SHP77 (cell line): ENCODE data around the gene APOBEC3H.
"Not testable (repeated sequence)": the region's sequence is repeated elsewhere in the genome, so short reads cannot be mapped to it uniquely, and the experiment has no call there.

Experiments used
- DNase-seq, 2 experiments: peaks; one replicate each; lab custom pipeline; 2025; lab: John Stamatoyannopoulos, UW

APOBEC3H gene

DNA sequence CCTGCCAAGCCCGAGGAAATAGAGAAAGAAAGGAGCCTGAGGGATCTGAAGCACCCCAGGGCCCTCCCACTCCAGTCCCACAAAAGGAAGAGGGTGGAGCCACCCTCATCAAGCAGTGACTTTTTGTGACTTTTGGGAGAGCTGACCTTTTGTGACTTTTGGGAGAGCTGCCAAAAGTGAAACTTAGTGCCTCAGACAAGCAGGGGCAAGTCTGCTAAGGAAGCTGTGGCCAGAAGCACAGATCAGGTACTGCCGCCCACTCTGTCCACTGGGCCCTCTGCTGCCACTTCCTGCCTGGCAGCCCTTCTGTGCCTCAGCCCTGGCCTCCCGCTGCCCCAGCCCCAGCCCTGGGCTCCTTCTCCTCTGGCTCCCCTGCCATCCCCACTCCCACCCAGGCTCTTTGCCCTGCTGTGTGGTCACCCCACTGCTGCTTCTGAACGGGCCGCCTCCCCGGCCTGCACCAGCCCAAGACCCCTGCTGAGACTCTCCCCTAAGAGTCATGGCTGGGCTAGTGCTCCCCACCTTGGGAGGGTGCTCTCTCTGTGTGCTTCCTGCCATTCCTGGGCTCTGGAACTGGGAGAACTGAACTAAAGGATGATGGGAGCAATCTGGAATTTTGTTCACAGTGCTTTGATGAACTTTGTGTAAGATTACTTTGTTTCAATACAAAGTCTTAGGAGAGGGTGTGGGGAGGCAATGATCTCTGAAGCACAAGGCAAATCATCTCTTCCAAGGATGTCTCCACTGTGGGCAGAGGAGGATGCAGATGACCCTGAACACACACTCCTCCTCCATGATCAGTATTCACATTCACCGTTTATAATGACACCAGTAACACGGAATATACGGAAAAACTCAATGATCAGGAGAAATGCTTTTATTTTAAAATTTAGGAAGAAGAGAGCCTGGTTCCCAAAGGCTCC, at the start of gene APOBEC3H:
APOBEC3H (plus strand) TSS at position 147 of the 923 bp plus-strand sequence. CDS start 3,035 bp downstream, outside the sequence.
- DNase-seq = no peak

DNA sequence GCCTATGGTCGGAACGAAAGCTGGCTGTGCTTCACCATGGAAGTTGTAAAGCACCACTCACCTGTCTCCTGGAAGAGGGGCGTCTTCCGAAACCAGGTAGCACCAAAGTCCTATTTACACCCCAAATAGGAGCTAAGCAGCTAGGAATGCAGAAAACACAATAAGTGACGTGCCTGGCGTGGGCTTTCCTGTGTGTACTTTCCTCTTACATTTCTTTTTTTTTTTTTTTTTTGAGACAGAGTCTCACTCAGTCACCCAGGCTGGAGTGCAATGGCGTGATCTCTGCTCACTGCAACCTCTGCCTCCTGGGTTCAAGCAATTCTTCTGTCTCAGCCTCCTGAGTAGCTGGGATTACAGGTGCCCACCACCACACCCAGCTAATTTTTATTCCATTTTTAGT, 47.6 kb upstream of the APOBEC3H start:
- DNase-seq = not testable (repeated sequence)

DNA sequence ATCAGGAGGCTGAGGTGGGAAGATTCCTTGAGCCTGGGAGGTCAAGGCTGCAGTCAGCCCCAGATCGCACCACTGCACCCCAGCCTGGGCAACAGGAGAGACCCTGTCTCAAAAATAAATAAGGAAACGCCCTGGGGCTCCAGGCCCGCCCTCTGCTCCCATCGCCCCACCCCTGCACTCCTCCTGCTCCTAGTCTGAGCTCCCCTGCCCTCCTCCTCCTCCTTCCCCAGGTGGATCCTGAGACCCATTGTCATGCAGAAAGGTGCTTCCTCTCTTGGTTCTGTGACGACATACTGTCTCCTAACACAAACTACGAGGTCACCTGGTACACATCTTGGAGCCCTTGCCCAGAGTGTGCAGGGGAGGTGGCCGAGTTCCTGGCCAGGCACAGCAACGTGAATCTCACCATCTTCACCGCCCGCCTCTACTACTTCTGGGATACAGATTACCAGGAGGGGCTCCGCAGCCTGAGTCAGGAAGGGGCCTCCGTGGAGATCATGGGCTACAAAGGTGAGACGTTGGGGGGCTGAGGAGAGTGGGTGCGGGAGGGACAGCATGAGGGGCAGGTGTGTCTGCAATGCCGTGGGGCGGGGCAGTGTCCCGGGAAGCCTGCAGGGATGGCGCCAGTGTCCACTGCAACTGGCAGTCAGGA, 45.1 kb upstream of the APOBEC3H start:
- not testable (repeated sequence) for DNase-seq

DNA sequence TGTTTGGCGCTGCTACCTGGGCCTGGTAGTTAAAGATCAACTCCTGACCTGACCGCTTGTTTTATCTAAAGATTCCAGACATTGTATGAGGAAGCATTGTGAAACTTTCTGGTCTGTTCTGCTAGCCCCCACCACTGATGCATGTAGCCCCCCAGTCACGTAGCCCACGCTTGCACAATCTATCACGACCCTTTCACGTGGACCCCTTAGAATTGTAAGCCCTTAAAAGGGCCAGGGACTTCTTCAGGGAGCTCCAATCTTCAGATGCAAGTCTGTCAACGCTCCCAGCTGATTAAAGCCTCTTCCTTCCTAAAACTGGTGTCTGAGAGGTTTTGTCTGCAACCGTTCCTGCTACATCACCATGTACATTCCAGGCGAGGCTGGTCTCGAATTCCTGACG, 41.4 kb upstream of the APOBEC3H start:
- DNase-seq = no peak

DNA sequence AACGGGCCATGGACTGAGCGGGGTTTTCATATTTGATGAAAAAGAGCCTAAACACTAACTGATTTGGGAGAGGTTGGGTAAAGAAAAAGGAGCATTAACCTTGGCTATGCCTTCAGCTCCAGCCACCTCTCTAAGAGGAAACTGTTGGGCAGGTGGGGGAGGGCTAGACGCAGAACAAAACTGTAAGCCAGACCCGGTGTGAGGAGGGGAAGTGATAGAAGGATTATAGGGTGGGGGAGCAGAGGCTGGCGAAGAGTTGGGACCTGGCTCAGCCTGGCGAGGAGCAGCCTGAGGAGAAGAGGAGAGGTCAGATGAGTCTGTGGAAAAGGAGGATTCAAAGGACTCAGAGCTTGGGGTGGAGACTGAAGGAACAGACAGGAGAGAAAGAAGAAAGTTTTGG, 35.8 kb upstream of the APOBEC3H start:
- not testable (repeated sequence) for DNase-seq

DNA sequence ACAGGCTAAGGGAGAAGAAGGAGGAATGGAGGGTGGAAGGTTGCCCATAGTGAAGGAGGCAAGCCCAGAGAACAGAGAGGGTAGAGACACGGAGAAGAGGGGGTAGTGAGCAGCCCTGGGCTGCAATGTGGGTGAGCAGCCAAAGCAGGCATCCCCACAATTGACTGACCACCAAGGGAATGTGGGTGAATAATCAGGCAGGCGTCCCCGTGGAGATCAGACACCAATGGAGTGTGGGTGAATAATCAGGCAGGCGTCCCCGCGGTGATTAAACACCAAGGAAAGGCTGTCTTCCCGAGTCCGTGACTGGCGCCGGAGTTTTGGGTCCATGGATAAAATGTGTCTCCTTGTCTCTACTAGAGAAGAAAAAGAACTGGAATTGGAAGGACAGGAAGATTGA, 35.1 kb upstream of the APOBEC3H start:
- not testable (repeated sequence) for DNase-seq

DNA sequence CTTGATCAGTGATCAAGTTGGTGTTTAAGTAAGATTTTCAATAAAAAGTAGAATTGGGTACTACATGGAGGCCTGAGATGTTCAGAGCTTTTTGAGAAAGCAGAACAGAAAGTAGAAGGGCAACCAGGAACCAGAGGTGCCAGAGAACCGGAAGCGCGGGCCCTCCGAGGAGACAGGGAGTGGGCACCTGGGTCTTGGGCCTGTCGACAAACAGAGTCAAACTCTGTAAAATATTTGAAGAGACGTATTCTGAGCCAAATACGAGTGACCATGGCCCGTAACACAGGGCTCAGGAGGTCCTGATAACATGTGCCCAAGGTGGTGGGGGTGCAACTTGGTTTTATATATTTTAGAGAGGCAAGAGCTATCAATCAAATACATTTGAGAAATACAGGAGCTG, 33.1 kb upstream of the APOBEC3H start:
- not testable (repeated sequence) for DNase-seq

DNA sequence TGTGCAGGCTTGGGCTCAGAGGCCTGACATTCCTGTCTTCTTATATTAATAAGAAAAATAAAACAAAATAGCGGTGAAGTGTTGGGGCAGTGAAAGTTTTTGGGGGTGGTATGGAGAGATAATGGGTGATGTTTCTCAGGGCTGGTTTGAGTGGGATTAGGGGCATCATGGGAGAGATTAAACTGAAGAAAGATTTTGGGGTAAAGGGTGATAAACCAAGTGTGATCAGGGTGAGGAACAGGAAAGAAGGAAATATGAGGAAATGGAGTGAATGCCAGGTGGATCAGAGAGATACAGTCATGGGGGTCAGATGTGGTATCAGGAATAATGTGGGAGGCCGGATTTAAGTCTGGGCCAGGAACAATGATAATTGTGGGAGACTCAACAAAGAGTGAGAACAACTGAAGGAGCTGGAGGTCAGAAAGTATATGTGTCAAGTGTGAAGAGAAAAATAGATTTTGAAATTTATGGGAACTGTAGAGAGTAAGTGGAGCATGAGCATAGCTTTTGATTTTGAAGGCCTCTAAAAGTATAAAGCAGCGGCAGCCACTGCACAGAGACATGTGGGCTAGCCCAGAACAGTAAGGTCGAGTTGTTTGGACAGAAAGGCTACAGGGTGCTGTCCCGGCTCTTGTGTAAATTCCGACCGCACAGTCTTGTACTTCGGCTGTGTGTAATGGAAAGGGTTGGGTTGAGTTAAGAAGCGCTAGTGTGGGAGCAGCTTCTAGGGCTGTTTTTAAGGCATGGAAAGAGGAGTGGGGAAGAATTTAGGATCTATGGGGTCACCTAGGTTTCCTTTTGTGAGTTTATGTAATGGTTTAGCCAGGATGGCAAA, 30.4 kb upstream of the APOBEC3H start:
- not testable (repeated sequence) for DNase-seq

DNA sequence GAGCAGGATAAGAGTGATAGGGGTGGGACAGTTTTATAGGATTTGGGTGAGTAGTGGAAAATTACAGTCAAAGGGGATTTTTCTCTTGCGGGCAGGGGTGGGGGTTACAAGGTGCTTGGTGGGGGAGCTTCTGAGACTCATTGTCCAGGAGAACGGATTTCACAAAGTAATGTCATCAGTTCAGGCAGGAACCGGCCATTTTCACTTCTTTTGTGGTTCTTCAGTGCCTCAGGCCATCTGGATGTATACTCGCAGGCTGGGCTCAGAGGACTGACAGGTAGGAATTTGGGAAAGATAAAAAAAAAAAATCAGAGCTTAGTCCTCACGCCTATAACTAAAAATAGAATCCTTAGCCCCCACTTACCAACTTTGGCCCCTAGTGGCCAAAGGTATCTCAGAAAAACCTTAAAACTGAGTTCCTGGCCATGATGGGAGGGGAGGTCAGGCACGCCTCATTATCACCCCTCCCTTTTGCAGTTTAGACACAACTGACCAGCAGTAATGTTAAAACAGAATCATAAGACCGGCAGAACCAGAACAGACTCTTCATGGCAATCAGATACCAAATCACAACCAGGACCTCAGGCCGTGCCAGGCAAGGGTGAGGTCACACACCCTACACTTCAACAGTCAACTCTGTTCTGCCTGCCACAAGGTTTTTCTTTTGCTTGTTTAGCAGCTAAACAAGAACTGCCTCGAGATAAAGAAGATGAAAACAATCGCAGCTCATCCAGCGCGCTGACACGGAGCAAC, 28.8 kb upstream of the APOBEC3H start:
- no peak for DNase-seq

DNA sequence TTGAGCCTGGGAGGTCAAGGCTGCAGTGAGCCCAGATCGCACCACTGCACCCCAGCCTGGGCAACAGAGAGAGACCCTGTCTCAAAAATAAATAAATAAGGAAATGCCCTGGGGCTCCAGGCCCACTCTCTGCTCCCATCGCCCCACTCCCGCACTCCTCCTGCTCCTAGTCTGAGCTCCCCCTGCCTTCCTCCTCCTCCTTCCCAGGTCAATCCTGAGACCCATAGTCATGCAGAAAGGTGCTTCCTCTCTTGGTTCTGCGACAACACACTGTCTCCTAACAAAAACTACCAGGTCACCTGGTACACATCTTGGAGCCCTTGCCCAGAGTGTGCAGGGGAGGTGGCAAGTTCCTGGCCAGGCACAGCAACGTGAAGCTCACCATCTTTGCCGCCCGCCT, 26.9 kb upstream of the APOBEC3H start:
- no peak for DNase-seq

DNA sequence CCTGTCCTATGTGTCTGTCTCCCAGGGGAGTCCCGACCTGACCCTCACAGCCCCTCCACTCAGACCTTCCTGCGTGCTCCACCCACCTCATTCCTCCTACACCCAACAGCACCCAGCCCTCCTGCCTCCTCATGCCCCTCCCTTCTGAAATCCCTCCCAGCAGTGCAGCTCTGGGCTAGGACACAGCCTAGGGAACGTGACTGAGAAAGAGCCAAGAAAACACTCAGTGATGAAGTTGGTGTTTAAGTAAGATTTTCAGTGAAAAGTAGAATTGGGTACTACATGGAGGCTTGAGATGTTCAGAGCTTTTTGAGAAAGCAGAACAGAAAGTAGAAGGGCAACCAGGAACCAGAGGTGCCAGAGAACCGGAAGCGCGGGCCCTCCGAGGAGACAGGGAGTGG, 24.5 kb upstream of the APOBEC3H start:
- not testable (repeated sequence) for DNase-seq

DNA sequence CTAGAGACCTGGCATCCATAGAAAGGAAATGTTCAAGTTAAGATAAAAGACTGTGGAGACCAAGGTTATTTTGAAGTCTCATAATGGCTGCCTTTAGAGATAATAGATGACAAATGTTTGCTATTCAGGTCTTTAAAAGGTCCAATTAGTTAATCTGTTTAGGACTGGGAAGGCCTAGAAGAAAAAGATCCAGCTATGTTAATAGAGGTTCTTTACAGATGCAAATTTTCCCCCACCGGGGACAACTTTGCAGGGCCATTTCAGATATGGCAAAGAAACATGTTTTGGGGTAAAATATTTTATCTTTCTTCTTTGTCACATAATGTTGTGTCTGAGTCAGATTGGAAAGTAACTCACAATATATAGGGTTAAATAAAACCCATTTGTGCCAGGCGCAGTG, 23.1 kb upstream of the APOBEC3H start:
- DNase-seq = no peak

DNA sequence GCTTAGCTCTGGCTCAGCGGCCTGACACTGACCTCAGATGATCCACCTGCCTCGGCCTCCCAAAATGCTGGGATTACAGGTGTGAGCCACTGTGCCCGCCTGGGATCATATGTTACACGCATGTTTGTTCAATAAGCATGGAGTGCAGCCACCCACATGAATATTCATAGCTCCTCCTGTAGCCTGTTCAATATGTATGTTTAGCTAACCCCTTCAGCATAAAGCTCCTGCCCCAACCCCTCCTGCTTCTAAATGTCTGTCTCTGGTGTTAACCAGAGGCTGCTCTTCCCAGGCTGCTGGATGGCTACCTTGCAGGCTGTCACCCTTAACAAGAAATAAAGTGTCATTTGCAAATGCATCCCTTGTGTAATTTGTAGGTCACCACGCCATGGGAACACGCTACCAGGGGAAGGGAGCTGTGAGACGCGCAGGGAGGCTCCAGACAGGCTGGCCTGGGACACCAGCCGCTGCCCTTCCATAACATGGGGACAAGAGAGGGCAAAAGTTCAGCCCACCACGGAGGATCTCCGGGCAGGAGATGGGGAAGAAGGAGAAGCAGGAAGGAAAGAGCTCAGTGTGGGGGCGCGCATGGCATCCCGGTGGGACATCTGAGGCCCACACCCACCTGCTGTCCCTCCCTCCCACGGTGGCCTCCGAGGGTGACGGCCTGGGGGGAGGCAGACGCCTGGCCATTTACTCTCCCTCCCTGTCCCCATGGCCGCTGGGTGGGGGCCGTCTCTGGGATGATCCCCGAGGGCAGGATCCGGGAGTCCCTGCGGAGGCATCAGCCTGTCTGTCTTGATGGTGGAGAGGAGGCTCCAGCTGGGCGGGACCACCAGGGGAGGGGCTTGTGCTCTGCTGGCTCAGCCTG, 20.7 kb upstream of the APOBEC3H start:
- not testable (repeated sequence) for DNase-seq

DNA sequence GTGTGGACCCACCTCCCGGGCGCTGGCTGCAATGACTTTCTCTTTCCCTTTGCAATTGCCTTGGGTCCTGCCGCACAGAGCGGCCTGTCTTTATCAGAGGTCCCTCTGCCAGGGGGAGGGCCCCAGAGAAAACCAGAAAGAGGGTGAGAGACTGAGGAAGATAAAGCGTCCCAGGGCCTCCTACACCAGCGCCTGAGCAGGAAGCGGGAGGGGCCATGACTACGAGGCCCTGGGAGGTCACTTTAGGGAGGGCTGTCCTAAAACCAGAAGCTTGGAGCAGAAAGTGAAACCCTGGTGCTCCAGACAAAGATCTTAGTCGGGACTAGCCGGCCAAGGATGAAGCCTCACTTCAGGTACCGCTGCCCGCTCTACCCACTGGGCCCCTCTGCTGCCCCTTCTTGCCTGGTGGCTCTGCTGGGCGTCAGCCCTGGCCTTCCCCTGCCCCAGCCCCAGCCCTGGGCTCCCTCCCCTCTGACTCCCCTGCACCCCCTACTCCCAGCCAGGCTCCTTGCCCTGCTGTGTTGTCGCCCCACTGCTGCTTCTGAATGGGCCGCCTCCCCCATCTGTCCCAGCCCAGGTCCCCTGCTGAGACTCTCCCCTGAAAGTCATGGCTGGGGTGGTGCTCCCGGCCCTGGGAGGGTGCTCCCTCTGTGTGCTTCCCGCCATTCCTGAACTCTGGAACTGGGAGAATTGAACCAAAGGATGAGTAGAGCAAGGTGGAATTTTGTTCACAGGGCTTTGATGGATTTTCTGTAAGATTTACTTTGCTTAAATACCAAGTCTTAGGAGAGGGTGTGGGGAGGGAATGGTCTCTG, 19.8 kb upstream of the APOBEC3H start, which contains the start of gene APOBEC3G:
APOBEC3G (plus strand) TSS at position 250 of the 815 bp plus-strand sequence; CDS start at position 337, 87 bp downstream.
- not testable (repeated sequence) for DNase-seq

DNA sequence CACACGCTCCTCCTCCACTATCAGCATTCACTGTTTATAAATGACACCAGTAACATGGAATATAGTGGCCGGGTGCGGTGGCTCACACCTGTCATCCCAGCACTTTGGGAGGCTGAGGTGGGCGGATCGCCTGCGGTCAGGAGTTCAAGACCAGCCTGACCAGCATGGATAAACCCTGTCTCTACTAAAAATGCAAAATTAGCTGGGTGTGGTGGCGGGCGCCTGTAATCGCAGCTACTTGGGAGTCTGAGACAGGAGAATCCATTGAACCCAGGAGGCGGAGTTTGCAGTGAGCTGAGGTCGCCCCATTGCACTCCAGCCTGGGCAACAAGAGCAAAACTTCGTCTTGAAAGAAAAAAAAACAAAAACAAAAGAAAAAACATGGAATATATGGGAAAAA, 19.1 kb upstream of the APOBEC3H start:
- DNase-seq = not testable (repeated sequence)

DNA sequence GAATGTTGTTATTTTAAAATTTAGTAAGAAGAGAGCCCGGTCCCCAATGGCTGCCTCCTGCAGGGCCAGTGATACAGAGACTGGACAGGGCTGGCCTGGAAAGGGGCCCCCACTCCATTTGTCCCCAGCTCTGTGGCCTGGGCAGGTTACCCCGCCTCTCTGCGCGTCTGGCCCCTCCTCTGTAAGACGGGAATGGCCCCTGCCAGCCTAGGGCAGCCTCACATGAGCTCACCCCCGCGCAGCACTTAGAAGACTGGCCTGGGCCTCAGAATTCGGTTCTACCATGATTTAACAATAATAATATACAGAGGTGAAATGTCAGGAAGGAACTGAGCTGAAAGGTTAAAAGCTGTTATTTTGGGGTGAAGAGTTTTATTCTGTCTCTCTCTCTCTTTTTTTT, 18.7 kb upstream of the APOBEC3H start:
- DNase-seq = no peak

DNA sequence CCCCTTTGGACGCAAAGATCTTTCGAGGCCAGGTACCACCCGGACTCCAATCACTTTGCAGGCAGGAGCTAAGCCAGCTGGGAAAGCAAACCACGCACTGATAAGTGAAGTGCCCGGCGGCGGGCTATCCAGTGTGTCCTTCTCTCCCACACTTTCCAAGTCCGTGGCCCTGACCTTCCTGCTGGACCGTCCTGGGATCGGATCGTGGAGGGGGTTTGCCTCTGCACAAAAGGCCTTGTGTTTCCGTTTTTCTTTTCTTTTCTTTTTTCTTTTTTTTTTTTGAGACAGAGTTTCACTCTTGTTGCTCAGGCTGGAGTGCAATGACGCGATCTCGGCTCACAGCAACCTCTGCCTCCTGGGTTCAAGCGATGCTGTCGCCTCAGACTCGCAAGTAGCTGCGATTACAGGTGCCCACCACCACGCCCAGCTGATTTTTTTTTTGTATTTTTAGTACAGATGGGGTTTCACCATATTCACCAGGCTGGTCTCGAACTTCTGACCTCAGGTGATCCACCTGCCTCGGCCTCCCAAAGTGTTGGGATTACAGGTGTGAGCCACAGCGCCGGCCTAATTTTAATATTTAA, 17.9 kb upstream of the APOBEC3H start:
- not testable (repeated sequence) for DNase-seq

DNA sequence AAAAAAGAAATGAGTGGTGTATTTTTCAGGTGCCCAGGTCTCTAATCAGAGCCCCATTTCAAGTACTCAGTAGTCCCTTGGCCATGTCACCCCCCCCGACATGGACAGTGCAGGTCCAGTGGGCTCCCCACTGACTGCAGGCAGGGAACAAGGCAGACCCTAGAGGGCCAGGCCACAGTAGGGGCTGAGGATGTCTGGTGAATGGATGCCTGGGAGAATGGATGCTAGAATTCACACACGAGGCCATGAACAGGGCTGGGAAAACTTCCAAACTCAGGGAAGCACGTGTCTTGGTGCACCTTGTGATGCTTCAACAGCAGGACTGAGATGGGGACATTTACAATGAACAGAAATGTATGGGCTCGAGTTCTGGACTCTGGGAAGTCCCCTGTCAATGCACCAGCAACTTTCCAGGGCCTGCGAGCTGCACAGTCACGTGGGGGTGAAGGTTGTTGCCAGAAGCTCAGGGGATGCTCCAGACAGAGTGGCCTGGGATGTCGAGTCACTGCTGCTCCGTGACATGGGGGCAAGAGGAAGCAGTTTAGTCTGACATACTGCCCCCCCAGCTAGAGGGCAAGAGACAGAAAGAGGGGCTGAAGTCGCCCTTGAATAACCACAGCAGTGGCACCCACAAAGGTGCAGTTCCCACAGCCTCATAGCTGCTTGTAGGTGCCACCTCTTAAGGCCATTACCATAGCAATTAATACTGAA, 16.8 kb upstream of the APOBEC3H start:
- no peak for DNase-seq
